Activated T-helper 9 cell treated with anti-CD3 and anti-CD28 coated beads, Interleukin-2, amount 50 U/mL, for 16 hours (primary cell): ENCODE results near the gene LMAN1.

Experiments used
- DNase-seq: peaks from one replicate; pipeline ENCODE4 v3.0.0-alpha.2; 2020; ENCODE audit warnings: low read depth

Gene LMAN1

DNA sequence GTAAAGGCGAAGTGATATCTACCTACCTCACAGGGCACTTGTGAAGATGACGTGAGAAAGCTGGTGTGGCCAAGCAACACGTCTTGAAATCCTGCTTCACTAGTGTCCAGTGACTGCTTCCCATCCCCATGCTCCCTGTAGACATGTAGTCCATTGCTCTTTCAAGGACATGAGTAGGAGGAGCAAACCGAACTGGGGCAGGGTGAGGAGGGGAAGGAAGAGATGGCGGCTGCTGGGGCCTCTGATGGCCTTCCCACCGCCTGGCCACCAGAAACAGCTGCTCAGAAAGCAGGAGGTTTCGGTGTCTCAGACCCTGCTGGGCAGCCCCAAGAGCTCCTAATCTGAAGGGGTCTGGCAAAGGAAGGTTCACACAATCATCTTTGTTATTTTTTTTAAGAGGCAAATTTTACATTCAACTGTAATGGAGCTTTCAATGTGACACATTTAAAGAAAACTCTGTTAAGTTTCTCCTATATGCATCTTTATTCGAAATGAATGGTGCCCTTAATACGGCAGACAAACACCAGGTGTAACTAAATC lies 55.3 kb downstream of the LMAN1 start:
- no peak for DNase-seq

DNA sequence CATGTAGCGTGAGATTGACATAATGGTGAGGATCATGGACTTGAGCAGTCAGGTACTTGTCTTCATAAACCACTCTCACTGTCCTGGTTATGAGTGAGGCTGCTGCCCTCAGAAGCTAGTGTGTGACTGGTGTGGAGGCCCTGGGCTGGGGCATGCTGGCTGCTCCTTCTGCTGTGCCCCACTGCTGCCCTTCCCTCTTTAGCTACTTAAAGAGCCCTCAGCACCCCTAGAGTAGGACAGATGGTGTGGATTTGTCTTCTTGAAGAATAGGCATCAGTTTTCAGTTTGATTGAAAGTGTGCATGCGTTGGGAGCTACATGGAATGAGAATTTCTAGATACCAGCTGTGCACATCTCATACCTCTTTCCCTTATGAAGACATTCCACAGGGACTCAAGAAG lies 56.1 kb downstream of the LMAN1 start:
- DNase-seq: no peak

DNA sequence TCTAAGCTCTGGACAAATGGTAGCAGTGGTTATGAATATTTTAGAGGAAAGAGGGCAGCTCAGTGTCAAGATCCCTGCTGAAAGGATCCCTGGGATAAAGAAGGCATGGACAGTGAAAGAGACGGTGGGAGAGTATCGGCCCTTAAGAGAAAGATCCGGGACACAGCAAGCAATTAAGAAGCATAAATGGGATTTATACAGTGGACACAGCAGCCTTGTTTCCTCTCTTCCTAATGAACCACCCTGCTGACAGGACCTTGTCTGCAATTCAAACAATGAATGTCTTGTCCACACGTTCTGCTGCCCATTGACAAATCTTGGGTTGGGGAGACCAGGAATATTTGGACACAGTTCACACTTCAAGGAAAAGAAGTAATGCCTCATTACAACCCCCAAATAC lies 57.1 kb downstream of the LMAN1 start:
- DNase-seq: no peak

DNA sequence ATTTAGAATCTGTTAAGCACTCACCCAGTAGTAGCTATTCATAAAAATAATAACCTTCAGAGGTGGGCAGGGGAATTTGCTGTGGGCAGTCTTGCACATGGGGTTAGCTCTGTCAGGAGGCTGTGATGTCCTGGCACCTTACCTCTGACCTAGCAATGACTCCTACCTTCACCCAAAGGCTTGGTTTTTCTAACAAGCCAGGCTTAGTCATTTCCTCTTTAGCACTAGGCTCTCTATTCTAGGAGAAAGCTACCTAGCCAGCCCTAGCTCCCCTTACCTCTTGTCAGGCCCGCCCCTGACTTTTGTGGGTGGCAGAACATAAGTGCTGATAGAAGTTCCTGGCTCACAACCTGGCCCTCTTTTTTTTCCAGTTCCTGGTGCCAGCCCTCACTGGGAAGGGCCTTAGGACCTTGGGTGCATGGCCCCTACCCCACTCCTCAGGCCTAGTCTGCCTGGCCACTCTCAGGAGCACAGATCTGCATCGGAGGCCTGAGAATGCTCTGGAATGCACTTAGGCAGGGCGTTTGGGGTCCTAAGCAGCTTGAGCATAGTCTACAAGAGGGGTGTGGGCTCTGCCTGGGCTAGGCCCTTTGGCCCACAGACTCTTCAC lies 58.3 kb downstream of the LMAN1 start:
- no peak for DNase-seq

DNA sequence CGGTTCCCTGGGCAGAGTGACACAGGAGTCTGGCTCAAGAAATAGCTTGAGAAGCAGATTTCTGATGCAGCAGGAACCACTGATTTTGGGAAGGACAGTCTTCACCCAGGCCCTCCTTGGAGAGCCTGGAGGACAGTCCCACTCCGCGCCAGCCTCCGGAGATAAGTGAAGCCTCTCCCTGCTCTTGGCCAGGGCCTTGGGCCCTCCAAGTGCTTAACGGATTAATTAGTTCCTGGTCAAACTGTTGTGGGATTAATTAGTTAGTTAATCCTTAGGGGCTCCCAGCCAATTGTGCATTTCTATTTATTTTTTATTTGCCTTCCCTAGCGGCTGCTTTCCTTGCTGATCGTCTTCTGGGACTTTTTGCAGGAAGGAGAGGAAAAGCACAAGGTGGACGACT lies 60.2 kb downstream of the LMAN1 start:
- no peak for DNase-seq

DNA sequence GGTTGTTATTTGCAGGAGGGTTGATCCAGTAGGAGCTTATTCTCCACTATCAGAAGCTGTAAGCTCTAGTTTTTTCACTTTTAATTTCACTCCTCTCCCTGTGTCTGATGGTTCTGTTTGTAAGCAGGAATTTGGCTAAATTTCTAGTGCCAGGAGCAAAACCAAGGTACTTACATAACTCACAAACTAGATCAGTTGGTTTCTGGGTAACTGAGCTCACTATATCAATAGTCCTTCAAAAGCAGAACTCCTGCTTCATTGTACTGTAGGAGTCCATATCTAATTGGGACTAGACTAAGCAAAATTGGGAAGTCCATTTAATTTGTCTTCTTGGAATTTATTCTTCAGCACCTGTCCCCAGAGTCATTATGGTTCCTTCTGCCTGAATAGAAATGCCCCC lies 65.7 kb downstream of the LMAN1 start:
- DNase-seq: no peak

DNA sequence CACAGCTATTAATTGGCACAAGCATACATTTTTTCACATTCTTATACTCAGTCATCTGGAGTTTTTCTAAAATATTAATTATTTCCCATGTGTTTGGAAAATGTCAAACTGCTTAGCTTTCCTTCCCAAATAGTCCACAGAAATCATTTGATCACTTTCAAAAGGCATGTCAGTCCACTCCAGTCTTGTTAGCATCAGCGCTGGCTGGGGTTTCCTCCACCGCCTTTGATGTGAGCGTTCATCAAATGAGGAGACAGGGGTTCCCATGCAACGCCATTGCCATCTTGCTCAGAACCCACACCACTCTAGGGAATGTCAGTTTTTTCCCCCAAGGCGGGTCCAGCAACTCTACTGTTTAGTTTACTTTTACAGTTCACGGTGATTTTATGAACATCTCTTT lies 72.7 kb downstream of the LMAN1 start:
- DNase-seq: no peak

DNA sequence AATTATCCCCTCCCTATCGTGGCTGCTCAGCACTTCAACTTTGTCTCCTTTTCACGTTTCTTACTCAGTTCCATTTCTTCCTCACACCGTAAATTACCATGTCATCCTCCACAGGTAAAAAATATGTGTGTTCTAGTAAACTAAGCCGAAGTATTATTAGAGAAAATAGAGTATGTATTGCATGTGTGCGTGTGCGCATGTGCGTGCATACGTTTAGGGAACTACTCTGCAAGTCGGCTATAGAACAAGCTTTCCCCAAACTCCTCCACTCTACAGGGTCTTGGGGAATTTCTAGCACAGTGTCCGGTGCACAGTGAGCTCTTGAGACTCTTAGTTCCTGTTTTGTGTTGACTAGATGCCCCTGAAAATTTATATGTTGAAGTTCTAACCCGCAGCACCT lies 76.7 kb downstream of the LMAN1 start:
- no peak for DNase-seq

DNA sequence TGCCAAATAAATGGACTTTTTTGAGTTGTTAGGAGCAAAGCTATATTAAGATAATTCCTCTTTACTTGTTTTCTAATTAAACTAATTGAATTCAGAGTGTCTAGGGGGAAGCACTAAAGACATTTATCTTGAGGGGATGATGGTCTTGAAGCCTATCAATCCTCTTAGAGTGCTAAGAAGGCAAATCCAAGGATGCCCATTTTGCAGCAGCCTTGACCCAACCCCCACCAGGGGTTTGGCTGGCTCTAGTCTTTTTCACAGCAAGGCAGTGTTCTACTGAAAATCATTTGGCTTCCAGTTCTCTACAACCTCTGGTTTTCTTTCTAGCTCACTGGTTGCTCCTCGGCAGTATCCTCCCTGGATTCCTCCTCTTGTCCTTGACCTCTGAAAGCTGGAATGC lies 79.3 kb downstream of the LMAN1 start:
- DNase-seq: no peak

DNA sequence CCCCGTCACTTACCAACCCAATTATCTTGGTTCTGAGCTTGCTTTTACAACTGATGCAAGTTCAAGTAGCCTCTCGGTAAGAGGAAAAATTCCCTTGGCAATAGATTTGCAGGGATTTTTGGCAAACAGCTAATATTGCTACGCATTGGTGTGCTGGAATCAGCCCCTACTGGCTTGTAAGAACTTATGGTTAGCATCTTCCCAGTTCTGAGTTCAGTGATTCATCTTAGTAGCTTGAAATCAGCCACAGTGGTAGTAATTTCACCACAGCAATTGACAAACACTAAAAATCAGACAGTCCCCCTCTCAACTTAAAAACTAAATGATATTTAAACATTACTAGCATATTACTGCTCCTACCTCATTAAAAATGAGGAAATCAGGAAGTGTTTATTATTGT lies 79.9 kb downstream of the LMAN1 start:
- no peak for DNase-seq

DNA sequence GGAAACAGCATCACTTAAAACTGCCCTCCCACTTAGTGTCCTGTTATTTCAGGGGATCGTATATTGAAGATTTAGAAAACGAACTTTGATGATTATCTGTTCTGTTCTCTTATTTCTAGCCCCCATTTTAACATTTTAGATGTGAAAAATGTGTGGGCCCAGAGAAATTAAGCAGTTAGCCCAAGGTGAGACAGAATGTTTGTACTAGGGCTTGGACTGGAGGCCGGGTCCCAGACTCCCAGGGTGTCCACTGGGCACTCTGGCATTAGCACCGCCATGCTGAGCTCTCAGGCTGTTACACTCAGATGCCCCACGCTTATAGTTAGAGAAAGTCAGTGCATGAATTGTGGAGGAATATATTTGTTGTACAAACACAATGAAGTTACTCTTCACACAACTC lies 80.3 kb downstream of the LMAN1 start:
- no peak for DNase-seq
